Gastroesophageal sphincter (tissue), 4 donors: ENCODE results near the gene RYR2. TPM values are rescaled to one million over a fixed set of nuclear protein-coding genes. Genes with fewer than 3 reads are reported as not detected.
A peak's percentile ranks its signal among the peaks of the same experiment; 100 is the strongest.

Experiments used
- ATAC-seq: fragments of 150-250 bp; one replicate; pipeline ENCODE4 v1.9.1; 2016; ENCODE audit warnings: mild to moderate bottlenecking, moderate library complexity
- H3K27ac ChIP-seq, 4 donors: fragments of 200-600 bp; sonication (generic) in 3 of 4; 1 replicate in 3 of 4; 2 replicates in 1 of 4; pipeline ENCODE4 v1.5.1; 2016 to 2019
- H3K27me3 ChIP-seq: fragments of 200-600 bp; sonication (generic); one replicate; pipeline ENCODE4 v1.5.1; 2019
- H3K36me3 ChIP-seq, 2 donors: fragments of 200-600 bp; sonication (generic); one replicate each; pipeline ENCODE4 v1.5.1; 2019; ENCODE audit warnings: control low read depth in 1 of 2
- H3K4me1 ChIP-seq, 3 donors: fragments of 200-600 bp; sonication (generic); 1 replicate in 2 of 3; 2 replicates in 1 of 3; pipeline ENCODE4 v1.5.1; 2016 to 2019; ENCODE audit warnings: control low read depth in 2 of 3
- H3K4me3 ChIP-seq, 2 donors: fragments of 200-600 bp; sonication (generic); one replicate each; pipeline ENCODE4 v1.5.1; 2019; ENCODE audit warnings: mild to moderate bottlenecking in 1 of 2, moderate library complexity in 1 of 2
- H3K9me3 ChIP-seq, 3 donors: fragments of 200-600 bp; sonication (generic); one replicate each; pipeline ENCODE4 v1.5.1; 2017 to 2019; ENCODE audit warnings: control low read depth in 2 of 3
- EP300 ChIP-seq: sonication (generic); formaldehyde crosslinking; IDR thresholded peaks from one replicate; pipeline ENCODE4 v1.6.1; 2017; ENCODE audit warnings: antibody characterized with exemption, mild to moderate bottlenecking
- POLR2A ChIP-seq, 2 donors: fragments of 450-650 bp; IDR thresholded peaks; one replicate each; pipeline ENCODE4 v1.6.1; 2017; ENCODE audit warnings: antibody characterized with exemption in 2 of 2, mild to moderate bottlenecking in 2 of 2, moderate library complexity in 1 of 2
- POLR2AphosphoS5 ChIP-seq: sonication (generic); formaldehyde crosslinking; IDR thresholded peaks from one replicate; pipeline ENCODE4 v1.6.1; 2017; ENCODE audit warnings: antibody characterized with exemption
- WGBS, 2 donors: methylation state at CpG; one replicate each; pipeline ENCODE4 v1.1.5; 2018; ENCODE audit warnings: low coverage in 1 of 2; 5-methylcytosine and 5-hydroxymethylcytosine counted together
- total RNA-seq, 4 donors: library from RNA; depleted of rRNA; stranded (reverse); fragments of >200 nt; gene quantifications; one replicate each; pipeline ENCODE4 v1.1.0, GENCODE V29; 2016
- TF ChIP-seq, protein P1 (sequence below), 4 experiments: fragments of 200-600 bp in 2 of 4; fragments of 450-650 bp in 2 of 4; sonication (generic) in 1 of 4; IDR thresholded peaks; one replicate each; pipeline ENCODE4 v1.5.1; 2017 to 2019; ENCODE audit warnings: antibody characterized with exemption in 4 of 4, mild to moderate bottlenecking in 2 of 4, moderate library complexity in 2 of 4

Gene RYR2
- total RNA-seq, 4 donors from 2014 or later: 27.4 to 78.8 (median 42.7) TPM

DNA sequence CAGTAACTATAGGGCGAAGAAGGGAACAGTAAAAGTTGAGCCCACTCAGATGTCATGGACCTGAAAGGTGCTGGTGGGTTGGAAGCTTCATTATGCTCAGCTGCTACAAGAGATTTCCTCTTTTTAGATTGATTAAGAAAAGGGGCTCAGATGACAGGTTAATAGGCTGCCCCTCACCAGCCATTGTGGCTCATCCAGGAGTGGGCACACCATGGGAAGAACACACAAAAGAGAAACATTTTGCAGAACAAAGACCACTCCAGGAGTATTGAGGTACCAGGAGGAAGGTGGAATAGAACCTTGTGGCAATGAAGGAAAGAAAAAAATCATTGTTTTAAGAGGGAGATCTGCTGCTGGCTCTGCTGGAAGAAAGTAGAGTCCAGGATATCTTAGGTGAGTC is 205.5 kb downstream of the RYR2 start:
- H3K9me3 ChIP-seq: no peaks in the 10 kb centered on the region
- peaks cover 0 to 12% (median 0%) of the 10 kb centered on the region in 3 donors for H3K4me1 ChIP-seq
- WGBS, 2 donors: 86% methylated on average over 1 of the region's 1 CpG; no CpG with 5 or more reads in 1 of the 2 donors
- no peak overlapping the region for H3K4me3 ChIP-seq
- TF ChIP-seq EP300: no peak
- no peak for TF ChIP-seq POLR2A (IDR thresholded peaks at IDR 0.05)
- no peak for TF ChIP-seq POLR2AphosphoS5
- TF ChIP-seq, protein P1, sequence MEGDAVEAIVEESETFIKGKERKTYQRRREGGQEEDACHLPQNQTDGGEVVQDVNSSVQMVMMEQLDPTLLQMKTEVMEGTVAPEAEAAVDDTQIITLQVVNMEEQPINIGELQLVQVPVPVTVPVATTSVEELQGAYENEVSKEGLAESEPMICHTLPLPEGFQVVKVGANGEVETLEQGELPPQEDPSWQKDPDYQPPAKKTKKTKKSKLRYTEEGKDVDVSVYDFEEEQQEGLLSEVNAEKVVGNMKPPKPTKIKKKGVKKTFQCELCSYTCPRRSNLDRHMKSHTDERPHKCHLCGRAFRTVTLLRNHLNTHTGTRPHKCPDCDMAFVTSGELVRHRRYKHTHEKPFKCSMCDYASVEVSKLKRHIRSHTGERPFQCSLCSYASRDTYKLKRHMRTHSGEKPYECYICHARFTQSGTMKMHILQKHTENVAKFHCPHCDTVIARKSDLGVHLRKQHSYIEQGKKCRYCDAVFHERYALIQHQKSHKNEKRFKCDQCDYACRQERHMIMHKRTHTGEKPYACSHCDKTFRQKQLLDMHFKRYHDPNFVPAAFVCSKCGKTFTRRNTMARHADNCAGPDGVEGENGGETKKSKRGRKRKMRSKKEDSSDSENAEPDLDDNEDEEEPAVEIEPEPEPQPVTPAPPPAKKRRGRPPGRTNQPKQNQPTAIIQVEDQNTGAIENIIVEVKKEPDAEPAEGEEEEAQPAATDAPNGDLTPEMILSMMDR (IDR thresholded peaks at IDR 0.05): no peak
- ATAC-seq: no peak
- H3K27me3 ChIP-seq: no peaks in the 10 kb centered on the region
- no peak overlapping the region for H3K27ac ChIP-seq
- H3K36me3 ChIP-seq: no peaks in the 10 kb centered on the region

GRCh38 chr1:237249120-237249519 is 207.1 kb downstream of the RYR2 start:
- H3K4me1 ChIP-seq: peaks cover 0 to 19% (median 0%) of the 10 kb centered on the region in 3 donors
- WGBS, 2 donors: 45 to 67% methylated on average over 1 of the region's 1 CpG
- TF ChIP-seq EP300 (no peak), POLR2A (IDR thresholded peaks at IDR 0.05) (no peak), POLR2AphosphoS5 (no peak)
- TF ChIP-seq, protein P1 (IDR thresholded peaks at IDR 0.05): no peak
- H3K36me3 ChIP-seq: no peaks in the 10 kb centered on the region
- H3K27ac ChIP-seq: no peak overlapping the region
- no peaks in the 10 kb centered on the region for H3K27me3 ChIP-seq
- no peak for ATAC-seq
- H3K4me3 ChIP-seq: no peak overlapping the region
- H3K9me3 ChIP-seq: no peaks in the 10 kb centered on the region

- Histone ChIP-seq H3K27ac (no peak overlapping the region), H3K27me3 (no peaks in the 10 kb centered on the region), H3K9me3 (no peaks in the 10 kb centered on the region), H3K4me1 (peaks cover 0 to 20% (median 0%) of the 10 kb centered on the region in 3 donors), H3K4me3 (no peak overlapping the region), H3K36me3 (no peaks in the 10 kb centered on the region)
- TF ChIP-seq POLR2A (IDR thresholded peaks at IDR 0.05) (no peak), EP300 (no peak), POLR2AphosphoS5 (no peak)
- TF ChIP-seq, protein P1 (IDR thresholded peaks at IDR 0.05): no peak
- ATAC-seq: no peak
- 90 to 97% methylated on average over 3 of the region's 3 CpGs for WGBS, 2 donors
Observed at GRCh38 chr1:237250055-237250454, 208.1 kb downstream of the RYR2 start.

GRCh38 chr1:237255071-237255470 is 213.1 kb downstream of the RYR2 start:
- Histone ChIP-seq H3K4me3 (no peak overlapping the region), H3K9me3 (no peaks in the 10 kb centered on the region), H3K27ac (no peak overlapping the region), H3K36me3 (no peaks in the 10 kb centered on the region), H3K4me1 (peaks cover 0 to 39% (median 0%) of the 10 kb centered on the region in 3 donors), H3K27me3 (no peaks in the 10 kb centered on the region)
- ATAC-seq: no peak
- TF ChIP-seq, protein P1 (IDR thresholded peaks at IDR 0.05): no peak
- TF ChIP-seq POLR2AphosphoS5 (no peak), EP300 (no peak), POLR2A (IDR thresholded peaks at IDR 0.05) (no peak)
- 82 to 85% methylated on average over 1 of the region's 1 CpG for WGBS, 2 donors

DNA sequence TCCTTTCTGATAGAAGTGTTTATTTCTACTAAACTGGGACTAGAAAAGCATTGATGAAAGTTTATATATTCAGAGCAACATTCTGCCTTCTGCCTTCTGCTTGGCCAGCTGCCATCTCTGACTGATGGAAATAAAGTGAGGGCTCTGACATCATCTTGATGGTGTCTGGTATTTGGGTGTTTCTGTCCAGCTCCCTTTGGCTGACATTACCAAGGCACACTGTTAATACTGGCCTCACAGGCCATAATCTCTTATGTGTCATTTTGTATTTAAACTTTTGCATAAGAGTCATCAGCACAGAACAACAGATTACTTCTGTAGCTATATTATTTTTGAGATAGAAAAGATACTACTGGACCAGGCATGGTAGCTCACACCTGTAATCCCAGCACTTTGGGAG is 216.9 kb downstream of the RYR2 start:
- Histone ChIP-seq H3K27me3 (no peaks in the 10 kb centered on the region), H3K4me3 (no peak overlapping the region), H3K36me3 (no peaks in the 10 kb centered on the region), H3K27ac (peak overlapping the region; percentile 39 to 83 (median 78)), H3K9me3 (no peaks in the 10 kb centered on the region), H3K4me1 (peaks cover 0 to 52% (median 0%) of the 10 kb centered on the region in 3 donors)
- peak; percentile 89 for ATAC-seq
- no peak for TF ChIP-seq EP300
- TF ChIP-seq, protein P1 (IDR thresholded peaks at IDR 0.05): no peak
- peak; percentile 91 for TF ChIP-seq POLR2AphosphoS5
- TF ChIP-seq POLR2A (IDR thresholded peaks at IDR 0.05): no peak
